Gastrocnemius medialis (tissue), 4 donors: ENCODE results near the gene LRRFIP1. TPM values are rescaled to one million over a fixed set of nuclear protein-coding genes. Genes with fewer than 3 reads are reported as not detected.
"Not testable (repeated sequence)": the region's sequence is repeated elsewhere in the genome, so short reads cannot be mapped to it uniquely, and the experiment has no call there.

ENCODE experiments used
- ATAC-seq, 2 donors: fragments of 150-250 bp; one replicate each; pipeline ENCODE4 v1.9.1; 2016
- DNase-seq, 2 donors: peaks; one replicate each; pipeline ENCODE4 v3.0.0-alpha.2; 2019
- H3K27ac ChIP-seq, 4 donors: fragments of 200-600 bp; sonication (generic); 1 replicate in 1 of 4; 2 replicates in 3 of 4; pipeline ENCODE4 v1.5.1; 2016 to 2018; ENCODE audit warnings: mild to moderate bottlenecking in 2 of 4, moderate library complexity in 1 of 4
- H3K27me3 ChIP-seq, 3 donors: fragments of 200-600 bp; sonication (generic) in 2 of 3; 1 replicate in 1 of 3; 2 replicates in 2 of 3; pipeline versions ENCODE4 v1.5.1 to v1.6.0; 2016 to 2019; ENCODE audit warnings: mild to moderate bottlenecking in 1 of 3, moderate library complexity in 1 of 3
- H3K36me3 ChIP-seq, 2 donors: fragments of 200-600 bp; sonication (generic) in 1 of 2; one replicate each; pipeline ENCODE4 v1.5.1; 2017 to 2018
- H3K4me1 ChIP-seq, 2 donors: fragments of 200-600 bp; sonication (generic) in 1 of 2; one replicate each; pipeline ENCODE4 v1.5.1; 2016 to 2017; ENCODE audit warnings: mild to moderate bottlenecking in 2 of 2
- H3K4me3 ChIP-seq, 4 donors: fragments of 200-600 bp; sonication (generic) in 3 of 4; 1 replicate in 1 of 4; 2 replicates in 3 of 4; pipeline ENCODE4 v1.5.1; 2016 to 2019; ENCODE audit warnings: mild to moderate bottlenecking in 2 of 4
- H3K9me3 ChIP-seq, 3 donors: fragments of 200-600 bp; sonication (generic) in 2 of 3; 1 replicate in 1 of 3; 2 replicates in 2 of 3; pipeline ENCODE4 v1.5.1; 2016 to 2019
- CTCF ChIP-seq, 5 experiments: fragments of 450-650 bp in 3 of 5; fragments of 200-600 bp in 2 of 5; sonication (generic) in 2 of 5; IDR thresholded peaks in 4 of 5; conservative IDR thresholded peaks in 1 of 5; 1 replicate in 4 of 5; 2 replicates in 1 of 5; pipeline ENCODE4 v1.5.1; 2016 to 2019; ENCODE audit warnings: antibody characterized with exemption in 5 of 5, mild to moderate bottlenecking in 3 of 5, moderate library complexity in 3 of 5
- POLR2A ChIP-seq, 2 donors: fragments of 450-650 bp; IDR thresholded peaks; one replicate each; pipeline ENCODE4 v1.6.1; 2017; ENCODE audit warnings: antibody characterized with exemption in 2 of 2, mild to moderate bottlenecking in 2 of 2, moderate library complexity in 2 of 2
- in situ Hi-C, 4 donors: fragments of 200-750 bp; cut with MboI; loops; one replicate each; pipeline versions ENCODE4 v1.15.0 to v1.8.0; 2017; ENCODE audit warnings: low sequenced_read_pairs in 4 of 4
- intact Hi-C: fragments of 100-400 bp; cut with DNase I; formaldehyde crosslinking; loops from one replicate; pipeline ENCODE4 v1.15.1; 2023; ENCODE audit warnings: low total_unique reads
- total RNA-seq, 4 donors: library from RNA; depleted of rRNA; stranded (reverse); fragments of >200 nt; gene quantifications; one replicate each; pipeline versions ENCODE4 v1.1.0 to v1.2.3, GENCODE V29; 2016

The LRRFIP1 gene
- total RNA-seq, 4 donors from 2014 or later, result 37.9 to 74.1 (median 54.0) TPM

GRCh38 chr2:237665713-237666143, 38.3 kb downstream of the LRRFIP1 start:
- Histone ChIP-seq H3K9me3 (no peaks in the 10 kb centered on the region), H3K27me3 (no peaks in the 10 kb centered on the region), H3K4me1 (peaks cover 56 to 58% of the 10 kb centered on the region in 2 donors), H3K27ac (peak overlapping the region in 3 of 4 donors; percentile 1 to 30 (median 14)), H3K36me3 (no peaks in the 10 kb centered on the region), H3K4me3 (no peak overlapping the region)
- no peak for DNase-seq
- TF ChIP-seq POLR2A (IDR thresholded peaks at IDR 0.05) (no peak), CTCF (IDR thresholded peaks at IDR 0.05 in 4 of 5, conservative IDR thresholded peaks at IDR 0.05 in 1 of 5) (peak in 2 of 5 experiments; percentile 10 to 21)
- intact Hi-C loops, result loop anchor here (2.0 to 10.0 kb wide), 2 partner anchors 65 to 151 kb away; no protein-coding TSS in a partner anchor
- no peak for ATAC-seq
- in situ Hi-C loops, result no loop called here

DNA sequence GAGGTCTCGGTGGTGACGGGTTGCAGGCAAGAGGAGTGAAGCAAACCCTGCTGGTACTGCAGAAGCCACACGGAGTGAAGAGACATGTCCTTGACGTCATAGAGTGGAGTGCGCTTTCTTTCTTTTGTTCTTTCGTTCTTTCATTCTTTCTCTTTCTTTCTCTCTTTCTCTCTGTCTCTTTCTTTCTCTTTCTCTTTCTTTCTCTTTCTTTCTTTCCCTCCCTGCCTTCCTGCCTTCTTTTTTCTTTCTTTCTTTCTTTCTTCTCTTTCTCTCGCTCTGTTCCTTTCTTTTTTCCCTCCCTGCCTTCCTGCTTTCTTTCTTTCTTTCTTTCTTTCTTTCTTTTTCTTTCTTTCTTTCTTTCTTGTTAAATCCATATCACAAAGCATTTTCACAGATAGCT, 39.2 kb downstream of the LRRFIP1 start:
- intact Hi-C loops, result loop anchor here (2.0 to 10.0 kb wide), 2 partner anchors 66 to 152 kb away; no protein-coding TSS in a partner anchor
- peak overlapping the region in 3 of 4 donors; percentile 1 to 30 (median 19) for H3K27ac ChIP-seq

GRCh38 chr2:237667050-237667576, 39.7 kb downstream of the LRRFIP1 start:
- intact Hi-C loops, result loop anchor here (2.0 to 10.0 kb wide), 2 partner anchors 66 to 152 kb away; no protein-coding TSS in a partner anchor

More for the DNA sequence above, 39.2 kb downstream of the LRRFIP1 start:
- Histone ChIP-seq H3K4me1 (peaks cover 61 to 62% of the 10 kb centered on the region in 2 donors), H3K9me3 (no peaks in the 10 kb centered on the region), H3K36me3 (no peaks in the 10 kb centered on the region), H3K27me3 (no peaks in the 10 kb centered on the region), H3K4me3 (no peak overlapping the region)
- in situ Hi-C loops, result no loop called here
- TF ChIP-seq CTCF (IDR thresholded peaks at IDR 0.05 in 4 of 5, conservative IDR thresholded peaks at IDR 0.05 in 1 of 5), result no peak
- no peak for TF ChIP-seq POLR2A (IDR thresholded peaks at IDR 0.05)
- DNase-seq (no peak), ATAC-seq (no peak)

GRCh38 chr2:237667893-237668292, 40.5 kb downstream of the LRRFIP1 start:
- TF ChIP-seq CTCF (IDR thresholded peaks at IDR 0.05 in 4 of 5, conservative IDR thresholded peaks at IDR 0.05 in 1 of 5) (no peak), POLR2A (IDR thresholded peaks at IDR 0.05) (no peak)
- in situ Hi-C loops, result no loop called here
- Histone ChIP-seq H3K4me3 (no peak overlapping the region), H3K36me3 (no peaks in the 10 kb centered on the region), H3K4me1 (peaks cover 53% of the 10 kb centered on the region in 2 donors), H3K27ac (peak overlapping the region in 2 of 4 donors; percentile 38 to 78), H3K9me3 (no peaks in the 10 kb centered on the region), H3K27me3 (no peaks in the 10 kb centered on the region)
- intact Hi-C loops, result loop anchor here (2.0 to 10.0 kb wide), 2 partner anchors 67 to 153 kb away; no protein-coding TSS in a partner anchor
- DNase-seq, result no peak
- ATAC-seq, result no peak

More at GRCh38 chr2:237667050-237667576, 39.7 kb downstream of the LRRFIP1 start:
- H3K9me3 ChIP-seq, in situ Hi-C loops, H3K27me3 ChIP-seq, H3K36me3 ChIP-seq, H3K4me3 ChIP-seq, DNase-seq, ATAC-seq: not testable (repeated sequence)
- H3K27ac ChIP-seq, result peak overlapping the region in 1 of 4 donors; percentile 19
- peaks cover 57% of the 10 kb centered on the region in 2 donors for H3K4me1 ChIP-seq

DNA sequence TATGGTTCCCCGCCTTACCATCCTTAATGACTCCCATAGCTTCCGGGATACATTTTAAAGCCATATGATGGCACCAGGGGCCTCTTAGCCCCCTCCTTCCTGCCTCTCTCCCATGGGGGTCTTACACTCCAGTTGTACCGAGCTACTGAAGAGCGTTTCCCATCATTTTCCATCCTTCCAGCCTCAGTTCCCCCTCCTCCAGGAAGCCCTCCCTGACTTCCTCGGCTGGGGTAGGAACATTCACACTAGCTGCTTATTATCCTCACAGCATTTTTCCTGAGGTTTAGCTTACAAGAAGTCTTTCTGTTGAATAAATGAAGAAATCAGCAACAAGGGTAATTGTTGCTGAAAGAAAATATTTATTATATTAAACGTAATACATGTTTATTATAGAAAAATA, 41.1 kb downstream of the LRRFIP1 start:
- in situ Hi-C loops (no loop called here), intact Hi-C loops (loop anchor here (10.0 kb wide), 1 partner anchor 154 kb away; no protein-coding TSS in a partner anchor)
- H3K4me1 ChIP-seq, result peaks cover 52 to 53% of the 10 kb centered on the region in 2 donors
- H3K27ac ChIP-seq, result peak overlapping the region in 2 of 4 donors; percentile 38 to 78
- TF ChIP-seq POLR2A (IDR thresholded peaks at IDR 0.05) (no peak), CTCF (IDR thresholded peaks at IDR 0.05 in 4 of 5, conservative IDR thresholded peaks at IDR 0.05 in 1 of 5) (no peak)
- H3K27me3 ChIP-seq, result no peaks in the 10 kb centered on the region
- DNase-seq (no peak), ATAC-seq (no peak)
- H3K4me3 ChIP-seq, result no peak overlapping the region
- no peaks in the 10 kb centered on the region for H3K36me3 ChIP-seq
- no peaks in the 10 kb centered on the region for H3K9me3 ChIP-seq
